GM21717 (cell line): ENCODE results near the gene LDHB.
A peak's percentile ranks its signal among the peaks of the same experiment; 100 is the strongest.
"Not testable (repeated sequence)": the region's sequence is repeated elsewhere in the genome, so short reads cannot be mapped to it uniquely, and the experiment has no call there.

Experiments
- ATAC-seq: cut with Tn5 transposase; IDR thresholded peaks from one replicate; pipeline ENCODE4 v1.9.1; 2021; ENCODE audit warnings: mild to moderate bottlenecking, moderate library complexity; ENCODE audit not compliant: unreplicated experiment

Gene LDHB

DNA sequence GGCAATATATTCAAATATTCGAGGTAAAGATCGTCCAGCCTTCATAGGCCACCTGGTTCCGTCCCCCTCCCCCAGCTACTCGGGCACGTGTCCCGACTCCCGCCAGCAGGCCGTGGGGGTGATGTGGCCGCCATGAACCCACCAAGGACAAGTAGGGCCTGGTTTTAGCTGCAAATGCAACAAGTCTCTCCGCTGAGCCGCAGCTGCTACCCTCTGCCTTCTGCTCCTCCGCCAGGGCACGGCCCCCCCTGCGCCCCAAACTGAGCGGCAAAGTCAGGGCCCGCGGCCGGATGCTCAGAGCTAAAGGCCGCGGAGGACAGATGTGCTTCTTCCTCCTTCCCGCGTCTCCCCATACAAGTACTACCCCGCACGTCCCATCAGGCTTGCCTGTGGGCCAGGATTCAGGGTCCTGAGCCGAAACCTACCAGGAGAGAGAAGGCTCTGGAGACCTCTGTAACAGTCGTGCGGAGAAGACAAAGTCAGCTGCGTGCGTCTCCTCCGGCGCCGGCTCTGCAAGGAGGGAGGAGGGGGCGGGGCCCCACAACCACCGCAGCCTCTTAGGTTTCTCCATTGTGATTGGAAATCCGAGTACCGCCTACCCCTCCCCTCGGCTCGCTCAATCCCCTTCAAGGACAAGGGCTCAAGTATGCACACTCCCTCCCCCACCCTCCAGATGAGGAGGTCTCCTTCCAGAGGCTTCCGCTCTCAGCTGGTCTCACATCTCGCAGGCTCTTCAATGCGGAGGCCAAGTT, at the start of gene LDHB:
Gene LDHB (minus strand): TSS at position 517 of the 752 bp plus-strand sequence. CDS start 3,171 bp downstream, outside the sequence.
- ATAC-seq = peak; percentile 98

DNA sequence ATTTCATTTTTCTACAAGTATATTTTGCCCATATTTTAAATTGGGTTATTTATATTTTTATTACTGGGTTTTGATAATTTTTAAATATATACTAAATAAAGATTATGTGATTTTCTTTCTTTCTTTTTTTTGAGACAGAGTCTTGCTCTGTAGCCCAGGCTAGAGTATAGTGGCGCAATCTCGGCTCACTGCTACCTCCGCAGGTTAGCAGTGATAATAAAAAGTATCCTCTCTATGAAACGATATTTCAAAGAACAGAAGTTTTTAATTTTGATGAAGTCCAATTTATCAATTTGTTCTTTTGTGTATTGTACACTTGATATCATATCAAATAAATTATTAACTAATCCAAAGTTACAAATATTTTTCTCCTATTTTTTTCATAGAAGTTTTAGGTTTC, 47.2 kb upstream of the LDHB start:
- no peak for ATAC-seq

DNA sequence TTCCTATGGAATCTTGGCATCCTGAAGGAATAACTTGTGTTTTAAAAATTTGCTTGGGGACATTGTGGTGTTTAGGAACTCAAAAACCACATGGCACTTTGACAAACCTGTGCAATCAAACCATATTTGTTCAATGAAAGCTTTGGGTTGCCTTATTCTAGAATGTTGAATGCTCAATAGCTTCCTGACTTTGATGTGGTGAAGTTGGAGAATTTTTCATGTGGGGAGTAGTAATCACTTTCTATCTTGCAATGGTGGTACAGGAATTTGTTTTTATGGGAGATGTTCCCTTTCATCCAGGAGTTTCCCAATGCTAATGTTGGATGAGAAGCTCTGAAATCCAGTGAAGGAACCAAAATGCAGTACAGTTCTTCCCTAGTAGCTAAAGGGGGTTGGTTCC, 42.2 kb upstream of the LDHB start:
- no peak for ATAC-seq

DNA sequence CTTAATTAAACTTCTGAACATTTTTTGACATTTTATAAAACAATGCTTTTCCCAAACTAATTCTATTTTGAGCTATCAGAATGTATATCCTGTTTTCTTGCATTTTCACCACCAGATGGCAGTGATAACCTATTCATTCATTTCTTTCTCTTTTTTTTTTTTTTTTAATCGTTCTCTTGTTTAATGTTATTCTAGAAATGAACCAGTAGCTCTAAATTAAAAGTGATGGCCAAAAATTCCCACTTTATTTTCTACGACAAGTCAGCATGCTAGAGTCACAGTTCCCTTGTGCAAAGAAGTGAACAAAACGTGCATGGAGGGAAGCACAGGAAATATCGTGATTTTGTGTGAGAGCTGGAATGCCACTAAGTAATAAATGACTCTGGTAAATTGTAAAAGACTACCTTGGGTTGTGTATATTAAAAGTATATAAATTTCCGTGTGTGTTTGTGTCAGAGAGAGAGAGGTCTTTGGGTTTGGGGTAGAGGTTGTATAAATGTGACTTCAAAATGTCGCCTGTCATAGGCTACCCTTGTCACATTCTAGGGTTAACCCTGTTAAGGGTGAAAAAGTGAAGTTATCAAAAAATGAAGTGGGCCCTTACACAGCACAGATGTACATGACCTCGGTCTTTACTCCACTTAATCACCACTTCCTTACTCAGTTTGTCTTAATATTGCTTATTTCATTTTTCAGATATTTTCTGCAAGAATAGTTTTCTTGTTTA, 40.4 kb upstream of the LDHB start:
- ATAC-seq = no peak

DNA sequence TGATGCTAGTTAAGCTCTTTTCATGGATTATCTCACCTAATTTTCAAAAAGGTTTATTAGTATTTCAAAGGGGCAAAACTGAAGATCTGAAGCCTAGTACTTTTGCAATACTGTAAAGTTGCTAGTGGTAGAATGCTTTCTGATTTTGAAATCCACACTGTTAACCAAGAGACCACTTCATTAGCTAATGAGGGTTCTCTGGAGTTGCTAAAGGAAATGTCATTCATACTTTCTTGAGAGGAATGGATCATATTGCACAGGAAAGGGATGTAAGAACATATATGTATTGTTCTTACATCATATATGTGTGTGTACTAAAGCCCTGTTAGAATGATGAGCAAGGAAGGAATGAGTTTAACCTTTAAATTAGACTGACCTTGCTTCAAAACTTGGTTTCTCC, 39.0 kb upstream of the LDHB start:
- no peak for ATAC-seq

DNA sequence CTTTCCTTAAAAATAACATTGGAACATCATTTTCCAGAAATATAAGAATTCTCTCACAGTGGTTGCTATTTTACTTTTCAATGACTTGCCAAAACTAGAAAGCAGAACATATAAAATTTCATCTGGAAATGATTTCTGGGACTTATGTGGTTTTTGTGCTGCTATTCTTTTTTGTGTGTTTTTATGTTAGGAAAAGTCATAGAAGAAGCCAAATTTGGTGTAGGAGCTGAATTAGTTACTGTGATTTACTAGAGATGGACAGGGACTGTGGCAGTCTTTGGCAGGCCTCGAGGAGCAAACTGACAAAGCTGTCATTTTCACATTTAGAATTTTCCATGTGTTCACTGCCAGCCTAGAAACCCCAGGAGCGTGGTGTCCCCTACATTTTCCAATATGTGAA, 38.3 kb upstream of the LDHB start:
- ATAC-seq = no peak

DNA sequence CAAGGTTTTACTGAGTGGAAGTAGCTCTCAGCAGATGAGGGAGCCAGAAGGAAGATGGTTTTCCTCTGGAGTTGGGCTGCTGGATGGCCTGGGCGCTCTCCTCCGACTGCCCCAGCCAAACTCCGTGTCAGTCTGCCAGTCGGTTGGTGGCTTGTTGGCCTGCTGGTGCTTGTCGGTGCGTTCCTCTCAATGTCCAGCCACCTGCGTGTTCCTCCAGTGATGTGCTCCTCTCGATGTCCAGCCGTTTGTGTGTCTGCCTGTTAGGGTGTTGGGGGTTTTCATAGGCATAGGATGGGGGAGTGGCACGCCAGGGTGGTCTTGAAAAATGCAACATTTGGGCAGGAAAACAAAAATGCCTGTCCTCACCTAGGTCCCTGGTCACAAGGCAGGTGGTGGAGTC, 37.0 kb upstream of the LDHB start:
- no peak for ATAC-seq

DNA sequence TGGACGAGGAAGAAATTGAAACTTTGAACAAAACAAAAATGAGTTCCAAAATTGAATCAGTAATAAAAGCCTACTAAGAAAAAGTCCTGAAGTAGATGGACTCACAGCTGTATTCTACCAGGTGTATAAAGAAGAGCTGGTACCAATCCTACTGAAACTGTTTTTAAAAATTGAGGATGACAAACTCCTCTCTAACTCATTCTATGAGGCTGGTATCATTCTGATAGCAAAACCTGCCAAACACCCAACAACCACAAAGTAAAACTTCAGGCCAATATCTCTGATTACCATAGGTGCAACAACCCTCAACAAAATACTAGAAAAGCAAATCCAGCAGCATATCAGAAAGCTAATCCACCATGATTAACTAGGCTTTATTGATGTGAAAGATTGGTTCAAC, 33.9 kb upstream of the LDHB start:
- ATAC-seq = no peak

DNA sequence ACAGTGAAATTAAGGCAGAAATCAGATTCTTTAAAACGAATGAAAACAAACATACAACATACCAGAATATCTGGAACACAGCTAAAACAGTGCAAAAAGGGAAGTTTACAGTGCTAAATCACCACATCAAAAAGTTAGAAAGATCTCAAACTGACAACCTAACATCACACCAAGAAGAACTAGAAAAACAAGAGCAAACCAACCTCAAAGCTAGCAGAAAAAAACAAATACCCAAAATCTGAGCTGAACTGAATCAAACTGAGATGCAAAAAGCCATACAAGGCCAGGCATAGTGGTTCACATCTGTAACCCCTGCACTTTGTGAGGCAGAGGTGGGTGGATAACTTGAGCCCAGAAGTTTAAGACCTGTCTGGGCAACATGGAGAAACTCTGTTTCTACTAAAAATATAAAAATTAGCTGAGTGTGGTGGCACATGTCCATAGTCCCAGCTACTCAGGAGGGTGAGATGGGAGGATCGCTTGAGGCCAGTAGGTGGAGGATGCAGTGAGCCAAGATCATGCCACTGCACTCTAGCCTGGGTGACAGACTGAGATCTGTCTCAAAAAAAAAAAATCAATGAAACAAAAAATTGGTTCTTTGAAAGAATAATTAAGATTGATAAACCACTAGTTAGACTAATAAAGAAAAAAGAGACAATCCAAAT, 33.2 kb upstream of the LDHB start:
- ATAC-seq = no peak

DNA sequence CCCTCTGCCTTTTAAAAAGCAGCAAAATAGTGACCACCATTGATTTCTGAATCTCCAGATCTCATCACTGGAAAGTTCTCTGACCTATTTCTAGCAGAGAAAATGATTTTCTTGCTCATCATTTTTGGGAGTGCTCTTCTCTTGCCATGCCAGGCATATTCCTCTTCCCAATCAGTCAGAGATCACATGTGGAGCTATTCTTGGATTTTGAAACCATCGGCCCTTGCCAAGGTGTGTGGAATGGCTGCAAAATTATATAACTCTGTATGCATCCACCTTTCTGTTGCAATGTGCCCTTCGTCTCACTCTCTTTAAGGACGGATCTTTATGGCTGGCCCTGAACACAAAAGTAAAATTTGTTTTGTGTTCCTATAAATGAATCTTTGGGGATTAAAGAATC, 25.5 kb upstream of the LDHB start:
- no peak for ATAC-seq

DNA sequence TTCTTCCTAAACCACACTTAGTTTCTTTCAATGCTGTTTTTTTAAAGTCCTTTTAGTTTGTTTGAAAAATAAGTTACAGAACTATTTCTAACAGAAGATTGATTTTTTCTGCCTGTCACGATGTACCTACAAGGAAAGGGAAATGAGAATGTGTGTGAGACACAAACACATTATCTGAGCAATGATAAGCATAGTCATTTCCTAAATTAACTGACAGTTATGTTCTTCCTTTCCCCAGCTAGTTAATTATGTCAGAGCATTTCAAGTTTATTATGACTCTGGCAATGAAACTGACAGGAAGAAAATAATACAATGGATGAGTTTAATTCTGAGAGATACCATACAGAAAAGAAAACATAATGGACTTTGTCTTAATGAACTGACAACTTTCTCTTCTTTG, 21.3 kb upstream of the LDHB start:
- ATAC-seq = no peak

DNA sequence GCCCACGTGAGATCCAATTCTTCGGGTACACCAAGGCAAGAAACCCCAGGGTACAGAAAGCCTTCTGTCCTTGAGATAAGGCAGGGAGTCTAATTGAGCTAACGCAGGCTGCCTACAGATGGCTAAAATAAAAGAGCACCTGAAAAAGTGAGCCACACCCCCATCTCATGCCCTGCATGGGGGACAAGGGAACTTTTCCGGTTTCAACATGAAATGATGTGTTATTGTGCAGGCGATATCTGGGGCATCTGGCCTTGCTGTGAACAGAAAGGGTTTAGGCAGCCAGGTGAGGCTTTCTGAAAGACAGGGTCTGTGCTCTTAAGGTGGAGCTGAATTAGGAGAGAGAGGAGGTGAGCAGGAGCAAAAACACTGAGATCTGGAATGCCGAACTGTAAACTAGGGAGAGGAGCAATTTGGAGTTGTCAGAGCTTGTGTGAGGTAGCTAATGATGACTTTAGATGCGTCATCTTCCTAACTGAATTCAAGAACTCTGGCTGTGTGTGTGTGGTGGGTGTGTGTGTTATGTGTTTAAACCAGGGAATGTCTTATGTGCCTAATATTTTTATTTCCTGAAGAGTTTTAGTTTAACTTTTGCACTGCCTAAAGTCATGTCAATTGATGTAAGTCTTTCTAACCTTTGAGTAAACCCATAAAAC, 20.1 kb upstream of the LDHB start:
- ATAC-seq = no peak

DNA sequence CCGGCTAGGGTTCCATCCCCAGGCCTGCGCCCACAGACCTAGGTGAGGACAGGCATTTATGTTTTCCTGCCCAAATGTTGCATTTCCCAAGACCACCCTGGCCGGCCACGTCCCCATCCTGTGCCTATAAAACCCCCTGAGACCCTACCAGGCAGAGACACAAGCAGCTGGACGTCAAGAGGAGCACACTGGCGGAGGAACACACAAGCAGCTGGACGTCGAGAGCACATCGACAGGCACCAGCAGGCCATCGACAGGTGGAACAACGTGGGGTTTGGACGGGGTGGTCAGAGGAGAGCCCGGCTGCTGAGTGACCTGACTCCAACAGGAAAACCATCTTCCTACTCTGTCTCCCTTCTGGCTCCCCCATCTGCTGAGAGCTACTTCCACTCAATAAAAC, 19.6 kb upstream of the LDHB start:
- ATAC-seq = no peak

DNA sequence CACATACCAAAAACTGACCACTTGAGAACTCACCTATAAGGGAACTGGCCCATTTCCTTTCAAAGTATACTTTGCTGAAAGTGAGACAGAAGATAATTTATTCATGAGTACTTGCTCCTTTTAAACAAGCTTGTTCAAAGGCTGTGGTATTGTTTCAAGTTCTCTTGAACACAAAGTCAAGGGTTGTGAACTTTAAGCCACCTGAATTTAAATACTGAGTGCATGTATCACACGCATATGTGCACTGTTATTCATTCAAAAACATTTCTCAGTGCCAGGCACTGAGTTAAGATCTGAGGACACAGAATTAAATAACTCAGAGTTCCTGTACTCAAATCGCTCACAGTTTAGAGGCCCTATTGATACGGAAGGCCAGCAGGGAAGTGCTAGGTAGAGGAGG, 19.1 kb upstream of the LDHB start:
- no peak for ATAC-seq

DNA sequence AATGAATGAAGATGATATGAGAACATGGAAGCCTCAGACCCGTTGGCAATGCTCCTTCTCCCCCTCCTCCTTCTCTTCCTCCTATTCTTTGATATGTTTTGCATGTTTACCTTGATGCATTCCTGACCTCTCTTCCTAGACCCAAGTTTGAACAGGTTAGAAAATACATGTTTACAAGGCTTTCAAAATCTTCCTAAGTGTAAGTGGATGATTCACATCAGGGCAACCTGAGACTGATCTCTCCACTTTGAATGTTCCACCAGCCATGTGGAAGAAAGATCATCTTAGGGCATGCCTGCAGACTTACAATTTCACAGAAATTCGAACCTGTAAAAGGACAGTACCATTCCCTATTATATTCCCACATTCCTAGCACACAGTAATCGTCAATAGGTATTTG, 18.0 kb upstream of the LDHB start:
- ATAC-seq = no peak

DNA sequence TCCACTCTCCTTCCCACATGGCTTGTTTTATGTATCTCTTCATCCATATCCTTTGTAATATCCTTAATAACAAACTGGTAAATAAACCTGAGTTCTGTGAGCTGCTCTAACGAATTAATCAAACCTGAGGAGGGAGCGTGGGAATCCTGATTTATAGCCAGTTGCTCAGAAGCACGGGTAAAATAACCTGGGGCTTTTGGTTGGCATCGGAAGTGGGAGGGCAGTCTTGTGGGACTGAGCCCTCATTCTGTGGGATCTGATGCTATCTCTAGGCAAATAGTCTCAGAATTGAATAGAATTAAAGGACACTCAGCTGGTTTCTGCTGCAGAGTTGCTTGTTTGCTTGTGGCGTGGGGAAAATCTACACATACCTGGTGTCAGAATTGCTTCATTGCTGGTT, 17.5 kb upstream of the LDHB start:
- no peak for ATAC-seq

DNA sequence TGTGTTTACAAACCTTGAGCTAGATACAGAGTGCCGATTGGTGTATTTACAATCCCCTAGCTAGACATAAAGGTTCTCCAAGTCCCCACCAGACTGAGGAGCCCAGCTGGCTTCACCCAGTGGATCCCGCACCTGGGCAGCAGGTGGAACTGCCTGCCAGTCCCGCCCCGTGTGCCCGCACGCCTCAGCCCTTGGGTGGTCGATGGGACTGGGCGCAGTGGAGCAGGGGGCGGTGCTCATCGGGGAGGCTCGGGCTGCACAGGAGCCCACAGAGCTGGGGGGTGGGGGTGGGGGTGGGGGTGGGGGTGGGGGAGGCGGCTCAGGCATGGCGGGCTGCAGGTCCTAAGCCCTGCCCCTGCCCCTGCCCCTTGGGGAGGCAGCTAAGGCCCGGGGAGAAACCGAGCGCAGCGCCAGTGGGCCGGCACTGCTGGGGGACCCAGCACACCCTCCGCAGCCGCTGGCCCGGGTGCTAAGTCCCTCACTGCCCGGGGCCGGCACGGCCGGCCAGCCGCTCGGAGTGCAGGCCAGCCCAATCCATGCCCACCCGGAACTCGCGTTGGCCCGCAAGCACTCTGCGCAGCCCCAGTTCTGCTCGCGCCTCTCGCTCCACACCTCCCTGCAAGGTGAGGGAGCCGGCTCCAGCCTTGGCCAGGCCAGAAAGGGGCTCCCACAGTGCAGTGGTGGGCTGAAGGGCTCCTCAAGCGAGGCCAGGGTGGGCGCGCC, 16.3 kb upstream of the LDHB start:
- not testable (repeated sequence) for ATAC-seq

DNA sequence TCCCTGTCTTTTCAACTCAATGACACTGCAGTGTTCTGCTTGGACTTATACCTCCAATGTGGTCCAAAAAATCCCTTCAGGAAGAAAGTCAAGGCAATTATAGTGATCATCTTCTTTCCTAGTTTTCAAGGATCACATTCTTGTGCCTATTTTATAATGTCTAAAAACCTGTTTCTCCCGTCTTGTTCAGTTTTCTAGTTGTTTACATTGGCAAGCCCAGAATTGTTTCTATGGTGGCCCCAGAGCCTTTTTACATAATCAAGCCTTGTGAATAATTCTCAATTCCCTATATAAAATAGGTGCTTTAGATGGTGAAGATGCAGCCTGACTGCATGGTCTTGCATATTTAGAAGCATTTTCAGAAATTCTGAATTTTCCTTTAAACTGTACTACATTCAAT, 14.5 kb upstream of the LDHB start:
- ATAC-seq = no peak

DNA sequence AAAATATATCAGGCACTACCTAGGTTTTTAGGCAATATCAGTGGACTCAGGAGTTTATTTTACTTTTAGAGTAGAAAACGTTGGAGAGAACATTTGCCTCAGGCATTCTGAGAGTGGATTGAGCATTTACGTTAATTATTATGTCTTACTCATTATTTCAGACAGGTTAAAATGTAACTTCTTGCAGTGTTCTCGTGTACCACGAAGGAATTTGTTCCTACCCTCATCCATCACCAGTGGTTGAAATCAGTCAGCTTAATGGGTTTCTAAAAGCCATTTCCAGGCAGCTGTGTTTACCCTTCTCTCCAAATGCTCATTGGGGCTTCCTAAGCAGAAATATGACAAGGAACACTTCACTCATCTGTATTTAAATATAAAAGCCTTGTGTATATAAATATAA, 9.1 kb upstream of the LDHB start:
- no peak for ATAC-seq

DNA sequence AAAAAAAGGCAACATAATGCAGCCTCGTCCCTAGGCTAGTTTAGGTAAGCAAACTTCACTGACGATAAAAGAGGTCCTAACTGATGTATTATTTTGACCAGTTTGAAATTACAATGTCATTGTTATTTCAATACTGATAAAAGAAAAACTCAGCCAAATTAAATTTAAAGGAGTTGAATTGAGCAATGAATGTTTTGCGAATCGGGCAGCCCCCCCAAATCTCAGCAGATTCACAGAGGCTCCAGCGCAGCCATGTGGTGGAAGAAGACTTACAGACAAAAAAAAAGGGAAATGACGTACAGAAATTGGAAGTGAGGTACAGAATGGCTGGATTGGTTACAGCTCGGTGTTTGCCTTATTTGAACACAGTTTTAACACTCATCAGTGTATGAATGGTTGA, 8.2 kb upstream of the LDHB start:
- no peak for ATAC-seq
